ENCODE results near the gene TMPRSS9.
A peak's percentile ranks its signal among the peaks of the same experiment; 100 is the strongest.
"Not testable (repeated sequence)": the region's sequence is repeated elsewhere in the genome, so short reads cannot be mapped to it uniquely, and the experiment has no call there.

TMPRSS9 gene

GRCh38 chr19:2436384-2436783 is 76.3 kb downstream of the TMPRSS9 start:
- DNase-seq (ENCODE audit: low read depth in 2 of 2) = no peak

GRCh38 chr19:2436926-2437325 is 76.9 kb downstream of the TMPRSS9 start:
- DNase-seq (ENCODE audit: low read depth in 2 of 2) = no peak

GRCh38 chr19:2438178-2438577 is 78.1 kb downstream of the TMPRSS9 start:
- no peak for DNase-seq (ENCODE audit: low read depth in 2 of 2)

- no peak for DNase-seq (ENCODE audit: low read depth in 2 of 2)
These were observed 80.5 kb downstream of the TMPRSS9 start for GRCh38 chr19:2440515-2440914.

- DNase-seq (ENCODE audit: low read depth in 2 of 2) = no peak
These were observed 81.2 kb downstream of the TMPRSS9 start for GRCh38 chr19:2441096-2441752.

- DNase-seq (ENCODE audit: low read depth in 2 of 2) = no peak
These were observed 83.2 kb downstream of the TMPRSS9 start for GRCh38 chr19:2443116-2443784.

GRCh38 chr19:2443785-2444182 is 83.7 kb downstream of the TMPRSS9 start:
- DNase-seq (ENCODE audit: low read depth in 2 of 2) = no peak

GRCh38 chr19:2444251-2445002 is 84.4 kb downstream of the TMPRSS9 start:
- DNase-seq (ENCODE audit: low read depth in 2 of 2) = no peak

GRCh38 chr19:2446381-2446780 is 86.3 kb downstream of the TMPRSS9 start:
- no peak for DNase-seq (ENCODE audit: low read depth in 2 of 2)

- no peak for DNase-seq (ENCODE audit: low read depth in 2 of 2)
These were observed 89.0 kb downstream of the TMPRSS9 start for GRCh38 chr19:2449019-2449418.

- no peak for DNase-seq (ENCODE audit: low read depth in 2 of 2)
These were observed 91.1 kb downstream of the TMPRSS9 start for GRCh38 chr19:2451138-2451537.

- DNase-seq (ENCODE audit: low read depth in 2 of 2) = no peak
These were observed 91.7 kb downstream of the TMPRSS9 start for GRCh38 chr19:2451741-2452140.

GRCh38 chr19:2453431-2454025 is 93.5 kb downstream of the TMPRSS9 start:
- no peak for DNase-seq (ENCODE audit: low read depth in 2 of 2)

- DNase-seq (ENCODE audit: low read depth in 2 of 2) = no peak
These were observed 94.3 kb downstream of the TMPRSS9 start for GRCh38 chr19:2454199-2454961.

GRCh38 chr19:2454962-2455850 is 95.1 kb downstream of the TMPRSS9 start:
- DNase-seq (ENCODE audit: low read depth in 2 of 2) = no peak

- peak; percentile 43 to 49 for DNase-seq (ENCODE audit: low read depth in 2 of 2)
These were observed 95.9 kb downstream of the TMPRSS9 start for GRCh38 chr19:2455851-2456570.

- DNase-seq (ENCODE audit: low read depth in 2 of 2) = no peak
These were observed 97.5 kb downstream of the TMPRSS9 start for GRCh38 chr19:2457394-2458037.

- no peak for DNase-seq (ENCODE audit: low read depth in 2 of 2)
These were observed 98.0 kb downstream of the TMPRSS9 start for GRCh38 chr19:2458054-2458453.

- DNase-seq (ENCODE audit: low read depth in 2 of 2) = not testable (repeated sequence)
These were observed 98.7 kb downstream of the TMPRSS9 start for GRCh38 chr19:2458776-2459175.
